Heart right ventricle (tissue), 16 donors: ENCODE results near the gene IL34. TPM values are rescaled to one million over a fixed set of nuclear protein-coding genes. Genes with fewer than 3 reads are reported as not detected.
A peak's percentile ranks its signal among the peaks of the same experiment; 100 is the strongest.

Experiments used
- ATAC-seq, 8 donors: fragments of 200-7000 bp; cut with Tn5 transposase; one replicate each; pipeline ENCODE4 v1.9.1; 2020; ENCODE audit warnings: mild to moderate bottlenecking in 8 of 8, moderate library complexity in 8 of 8, moderate number of reproducible peaks in 1 of 8
- DNase-seq, 2 donors: peaks; one replicate each; pipeline ENCODE4 v3.0.0-alpha.2; 2020
- H3K27ac ChIP-seq, 10 donors: fragments of 200-600 bp; sonication (generic) in 2 of 10; one replicate each; pipeline versions ENCODE4 v1.5.0 to v1.8.0; 2020 to 2022; ENCODE audit warnings: mild to moderate bottlenecking in 3 of 10
- H3K27me3 ChIP-seq, 7 donors: fragments of 200-600 bp; one replicate each; pipeline ENCODE4 v1.8.0; 2021 to 2022; ENCODE audit warnings: mild to moderate bottlenecking in 2 of 7
- H3K36me3 ChIP-seq, 9 donors: fragments of 200-600 bp; sonication (generic) in 1 of 9; one replicate each; pipeline versions ENCODE4 v1.5.0 to v1.8.0; 2020 to 2022; ENCODE audit warnings: mild to moderate bottlenecking in 2 of 9
- H3K4me1 ChIP-seq, 9 donors: fragments of 200-600 bp; sonication (generic) in 1 of 9; one replicate each; pipeline versions ENCODE4 v1.5.0 to v1.8.0; 2020 to 2022; ENCODE audit warnings: mild to moderate bottlenecking in 4 of 9
- H3K4me3 ChIP-seq, 10 donors: fragments of 200-600 bp; sonication (generic) in 2 of 10; one replicate each; pipeline versions ENCODE4 v1.5.0 to v1.8.0; 2020 to 2022; ENCODE audit warnings: mild to moderate bottlenecking in 7 of 10, moderate library complexity in 2 of 10
- H3K9me3 ChIP-seq, 11 donors: fragments of 200-600 bp in 10 of 11; sonication (generic) in 2 of 11; one replicate each; pipeline versions ENCODE4 v1.5.0 to v1.8.0; 2013 to 2022; ENCODE audit warnings: mild to moderate bottlenecking in 2 of 11, control low read depth in 1 of 11, moderate library complexity in 1 of 11
- CTCF ChIP-seq, 9 donors: fragments of 200-600 bp; sonication (generic) in 2 of 9; IDR thresholded peaks; one replicate each; pipeline versions ENCODE4 v1.5.0 to v1.8.0; 2021 to 2022; ENCODE audit warnings: antibody characterized with exemption in 9 of 9, mild to moderate bottlenecking in 5 of 9, moderate library complexity in 1 of 9
- WGBS, 2 donors: extraction: QIAGEN DNeasy Blood & Tissue Kit; methylation state at CpG; one replicate each; pipeline ENCODE4 v1.1.7; 2013; ENCODE audit warnings: inconsistent platforms in 1 of 2; 5-methylcytosine and 5-hydroxymethylcytosine counted together
- intact Hi-C, 10 donors: fragments of 100-400 bp; cut with DNase I; formaldehyde crosslinking; loops; one replicate each; pipeline versions ENCODE4 v1.11.1 to v1.14.2; 2022
- polyA plus RNA-seq, 2 donors: library from polyadenylated mRNA; stranded (reverse); fragments of 200-250 nt; gene quantifications; one replicate each; pipeline ENCODE4 v1.2.3, GENCODE V29; 2013
- total RNA-seq, 10 donors: library from RNA; stranded (reverse); fragmentation: NEBNext Ultra II Directional in 3 of 10; extraction: Animal tissue kit (Norgen Biotek cat#: 25700) in 3 of 10; gene quantifications; one replicate each; pipeline versions ENCODE4 v1.2.1 to v1.2.4, GENCODE V29; 2021 to 2023
- donor health status: Arrhythmogenic right ventricular cardiomyopathy.
- donor health status: ischemic (EF 13 %, LVEDD 7.1; RV severe dilation, severe dysfunction).
- donor health status: healthy with polysubstance abuse.
- donor health status: DM: no; HTN: yes; CAD: no.
- donor health status: DM: no; HTN: no; CAD: no.
- donor health status: ischemic (EF 25% LVEDD 6.9; RV normal size, moderate dysfunction).
- donor health status: ischemic (EF 25% LVEDD 5.7; RV mildly dilated, moderate dysfunction).
- donor health status: healthy.
- donor health status: DM: yes; HTN: yes; CAD: no.
- donor health status: Ischemic cardiomyopathy.
- donor health status: ischemic (EF 35%, LVEDD 5.7; RV mildly dilated, moderate dysfunction).
- donor health status: nonischemic (EF 11% LVEDD 7.7; RV severe dilation, severe dysfunction).
- donor health status: DM: yes; HTN: yes; CAD: no.
- donor health status: PGD.
- donor health status: ischemic (EF 29% LVEDD 5.4; RV normal size, mild dysfunction).
- donor health status: nonischemic (EF 23%, LVEDD 6.1; RV moderate dilation, normal function).

Gene IL34
- total and polyA plus RNA-seq, 12 donors: 0.37 to 4.4 (median 2.1) TPM

- intact Hi-C loops: loop anchor here in 9 of 10 donors (2.0 to 10.0 kb wide), 6 partner anchors 57 to 92 kb away; no protein-coding TSS in a partner anchor
- DNase-seq: peak in 1 of 2 donors; percentile 50
- 58 to 67% methylated on average over 60 to 80 of the region's 80 CpGs for WGBS, 2 donors
- Histone ChIP-seq H3K27ac (peak overlapping the region in 4 of 10 donors; percentile 9 to 52 (median 36)), H3K27me3 (peaks cover 0 to 3% (median 0%) of the 10 kb centered on the region in 7 donors), H3K4me3 (no peak overlapping the region), H3K9me3 (no peaks in the 10 kb centered on the region), H3K4me1 (peaks cover 35 to 75% (median 48%) of the 10 kb centered on the region in 9 donors), H3K36me3 (peaks cover 0 to 53% (median 18%) of the 10 kb centered on the region in 9 donors)
- peak; percentile 31 to 83 (median 58) for TF ChIP-seq CTCF (IDR thresholded peaks at IDR 0.05)
- peak in 4 of 8 donors; percentile 32 to 62 (median 60) for ATAC-seq
Observed at GRCh38 chr16:70679671-70680494, 33.5 kb downstream of the IL34 start.

- H3K36me3 ChIP-seq: peaks cover 0 to 44% (median 18%) of the 10 kb centered on the region in 9 donors
Observed at GRCh38 chr16:70680495-70681381, 34.4 kb downstream of the IL34 start.

GRCh38 chr16:70681382-70682238 is 35.3 kb downstream of the IL34 start:
- DNase-seq (peak in 1 of 2 donors; percentile 20), ATAC-seq (peak in 5 of 8 donors; percentile 1 to 12 (median 9))
- H3K4me3 ChIP-seq: peak overlapping the region in 1 of 10 donors; percentile 17
- H3K36me3 ChIP-seq: peaks cover 0 to 35% (median 18%) of the 10 kb centered on the region in 9 donors
- no peaks in the 10 kb centered on the region for H3K9me3 ChIP-seq
- peaks cover 39 to 74% (median 54%) of the 10 kb centered on the region in 9 donors for H3K4me1 ChIP-seq
- no peak for TF ChIP-seq CTCF (IDR thresholded peaks at IDR 0.05)
- WGBS, 2 donors: 56 to 62% methylated on average over 13 of the region's 13 CpGs
- intact Hi-C loops: loop anchor here in 9 of 10 donors (2.0 to 10.0 kb wide), 5 partner anchors 56 to 91 kb away; no protein-coding TSS in a partner anchor
- H3K27ac ChIP-seq: peak overlapping the region in 9 of 10 donors; percentile 5 to 64 (median 54)
- H3K27me3 ChIP-seq: peaks cover 0 to 9% (median 0%) of the 10 kb centered on the region in 7 donors

More at GRCh38 chr16:70680495-70681381, 34.4 kb downstream of the IL34 start:
- DNase-seq: peak in 1 of 2 donors; percentile 39
- 57 to 66% methylated on average over 18 of the region's 18 CpGs for WGBS, 2 donors
- Histone ChIP-seq H3K4me3 (peak overlapping the region in 1 of 10 donors; percentile 6), H3K27me3 (peaks cover 0 to 9% (median 0%) of the 10 kb centered on the region in 7 donors), H3K4me1 (peaks cover 35 to 77% (median 50%) of the 10 kb centered on the region in 9 donors), H3K27ac (peak overlapping the region in 8 of 10 donors; percentile 5 to 64 (median 55)), H3K9me3 (no peaks in the 10 kb centered on the region)
- ATAC-seq: peak in 4 of 8 donors; percentile 4 to 21 (median 12)
- TF ChIP-seq CTCF (IDR thresholded peaks at IDR 0.05): no peak
- intact Hi-C loops: loop anchor here in 9 of 10 donors (2.0 to 10.0 kb wide), 5 partner anchors 57 to 92 kb away; no protein-coding TSS in a partner anchor
